Activated CD8-positive, alpha-beta T cell treated with anti-CD3 and anti-CD28 coated beads for 36 hours (primary cell): ENCODE data around the gene FBXL17. TPM values are rescaled to one million over a fixed set of nuclear protein-coding genes. Genes with fewer than 3 reads are reported as not detected.

Experiments
- ATAC-seq: fragments of 200-7000 bp; cut with Tn5 transposase; one replicate; pipeline ENCODE4 v1.10.0; 2021; ENCODE audit warnings: mild to moderate bottlenecking, moderate library complexity
- CTCF ChIA-PET: fragments of 350-600 bp; sonication (Branson Sonifier 250); formaldehyde crosslinking; loops from one replicate; lab custom pipeline; 2021; ENCODE audit warnings: antibody characterized with exemption; lab: Charles Lee
- POLR2A ChIA-PET: fragments of 350-600 bp; sonication (Branson Sonifier 250); formaldehyde crosslinking; loops from one replicate; lab custom pipeline; 2021; ENCODE audit warnings: antibody characterized with exemption; lab: Charles Lee
- DNase-seq: peaks from one replicate; pipeline ENCODE4 v3.0.0-alpha.2; 2020
- H3K27ac Mint-ChIP-seq: one replicate; pipeline ENCODE4 v1.8.0; 2021; ENCODE audit warnings: mild to moderate bottlenecking, mixed read lengths
- H3K27me3 Mint-ChIP-seq: one replicate; pipeline ENCODE4 v1.8.0; 2021; ENCODE audit warnings: mixed read lengths
- H3K36me3 Mint-ChIP-seq: one replicate; pipeline ENCODE4 v1.8.0; 2021; ENCODE audit warnings: low read depth, mixed read lengths
- H3K4me1 Mint-ChIP-seq: one replicate; pipeline ENCODE4 v1.8.0; 2021; ENCODE audit warnings: low read depth, mixed read lengths
- H3K4me3 Mint-ChIP-seq: one replicate; pipeline ENCODE4 v1.8.0; 2021; ENCODE audit warnings: mild to moderate bottlenecking, moderate library complexity, mixed read lengths
- H3K9me3 Mint-ChIP-seq: one replicate; pipeline ENCODE4 v1.8.0; 2021; ENCODE audit warnings: mixed read lengths
- intact Hi-C: fragments of 100-400 bp; cut with micrococcal nuclease; formaldehyde crosslinking; loops from one replicate; pipeline ENCODE4 v1.10.0; 2022
- total RNA-seq, 2 experiments: library from RNA; stranded (reverse); gene quantifications; one replicate each; pipeline ENCODE4 v1.2.3, GENCODE V29; 2021
- TF ChIP-seq, protein P1 (sequence below): fragments of 200-600 bp; IDR thresholded peaks from one replicate; pipeline ENCODE4 v1.8.0; 2022; ENCODE audit warnings: antibody characterized with exemption, mild to moderate bottlenecking

Gene FBXL17
- total RNA-seq, 2 experiments from 2014 or later = 3.0 to 5.3 TPM

DNA sequence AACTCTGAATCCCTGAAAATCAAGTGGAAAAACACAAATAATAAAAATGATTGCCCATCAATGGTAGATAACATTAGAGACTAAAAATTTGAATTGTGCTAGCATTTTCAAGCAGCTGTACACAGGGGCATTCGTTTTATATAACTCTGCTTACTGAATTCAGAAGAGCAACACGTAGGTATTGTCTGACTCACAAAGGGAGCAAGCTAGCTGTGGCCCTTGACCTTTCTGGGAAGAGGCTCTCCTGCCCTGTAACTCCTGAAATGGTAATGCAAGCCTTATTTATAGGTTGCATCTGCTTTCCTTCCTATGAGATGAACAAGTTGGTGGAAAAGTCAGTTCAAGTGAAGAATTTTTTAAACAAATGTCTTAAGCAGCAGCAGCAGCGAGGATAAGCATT is 492.5 kb downstream of the FBXL17 start:
- POLR2A ChIA-PET = interaction anchor here (0.7 kb wide), 1 partner anchor 167 kb away, joined by 3 read pairs; no protein-coding TSS in a partner anchor
- Mint-ChIP-seq H3K27ac (no peak overlapping the region), H3K4me1 (peaks cover 6% of the 10 kb centered on the region), H3K27me3 (no peaks in the 10 kb centered on the region), H3K36me3 (no peaks in the 10 kb centered on the region), H3K4me3 (no peak overlapping the region), H3K9me3 (no peaks in the 10 kb centered on the region)
- CTCF ChIA-PET = no interaction called here
- intact Hi-C loops = no loop called here
- DNase-seq = no peak
- TF ChIP-seq, protein P1, sequence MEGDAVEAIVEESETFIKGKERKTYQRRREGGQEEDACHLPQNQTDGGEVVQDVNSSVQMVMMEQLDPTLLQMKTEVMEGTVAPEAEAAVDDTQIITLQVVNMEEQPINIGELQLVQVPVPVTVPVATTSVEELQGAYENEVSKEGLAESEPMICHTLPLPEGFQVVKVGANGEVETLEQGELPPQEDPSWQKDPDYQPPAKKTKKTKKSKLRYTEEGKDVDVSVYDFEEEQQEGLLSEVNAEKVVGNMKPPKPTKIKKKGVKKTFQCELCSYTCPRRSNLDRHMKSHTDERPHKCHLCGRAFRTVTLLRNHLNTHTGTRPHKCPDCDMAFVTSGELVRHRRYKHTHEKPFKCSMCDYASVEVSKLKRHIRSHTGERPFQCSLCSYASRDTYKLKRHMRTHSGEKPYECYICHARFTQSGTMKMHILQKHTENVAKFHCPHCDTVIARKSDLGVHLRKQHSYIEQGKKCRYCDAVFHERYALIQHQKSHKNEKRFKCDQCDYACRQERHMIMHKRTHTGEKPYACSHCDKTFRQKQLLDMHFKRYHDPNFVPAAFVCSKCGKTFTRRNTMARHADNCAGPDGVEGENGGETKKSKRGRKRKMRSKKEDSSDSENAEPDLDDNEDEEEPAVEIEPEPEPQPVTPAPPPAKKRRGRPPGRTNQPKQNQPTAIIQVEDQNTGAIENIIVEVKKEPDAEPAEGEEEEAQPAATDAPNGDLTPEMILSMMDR = no peak
- no peak for ATAC-seq

DNA sequence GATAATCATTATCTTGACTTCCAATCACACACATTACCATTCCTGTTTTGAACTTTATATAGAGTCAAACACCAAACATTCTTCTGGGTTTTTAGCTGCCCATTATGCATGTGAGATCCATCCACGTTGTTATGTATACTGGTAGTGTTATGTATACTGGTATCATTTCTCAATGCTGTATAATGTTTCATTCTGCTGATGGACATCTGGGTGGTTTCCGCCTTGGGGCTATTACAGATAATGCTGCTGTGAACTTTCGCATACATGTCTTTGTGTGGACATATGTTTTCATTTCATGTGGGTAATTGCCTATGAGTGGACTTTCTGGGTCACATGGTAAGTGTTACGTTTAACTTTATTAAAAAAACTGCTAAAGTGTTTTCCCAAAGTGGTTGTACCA is 493.4 kb downstream of the FBXL17 start:
- no peak for DNase-seq
- intact Hi-C loops = no loop called here
- Mint-ChIP-seq H3K4me3 (no peak overlapping the region), H3K4me1 (peaks cover 6% of the 10 kb centered on the region), H3K27ac (no peak overlapping the region), H3K36me3 (no peaks in the 10 kb centered on the region), H3K27me3 (no peaks in the 10 kb centered on the region), H3K9me3 (no peaks in the 10 kb centered on the region)
- no peak for ATAC-seq
- TF ChIP-seq, protein P1 = no peak
- ChIA-PET POLR2A (interaction anchor here (0.7 kb wide), 1 partner anchor 168 kb away, joined by 3 read pairs; no protein-coding TSS in a partner anchor), CTCF (no interaction called here)

DNA sequence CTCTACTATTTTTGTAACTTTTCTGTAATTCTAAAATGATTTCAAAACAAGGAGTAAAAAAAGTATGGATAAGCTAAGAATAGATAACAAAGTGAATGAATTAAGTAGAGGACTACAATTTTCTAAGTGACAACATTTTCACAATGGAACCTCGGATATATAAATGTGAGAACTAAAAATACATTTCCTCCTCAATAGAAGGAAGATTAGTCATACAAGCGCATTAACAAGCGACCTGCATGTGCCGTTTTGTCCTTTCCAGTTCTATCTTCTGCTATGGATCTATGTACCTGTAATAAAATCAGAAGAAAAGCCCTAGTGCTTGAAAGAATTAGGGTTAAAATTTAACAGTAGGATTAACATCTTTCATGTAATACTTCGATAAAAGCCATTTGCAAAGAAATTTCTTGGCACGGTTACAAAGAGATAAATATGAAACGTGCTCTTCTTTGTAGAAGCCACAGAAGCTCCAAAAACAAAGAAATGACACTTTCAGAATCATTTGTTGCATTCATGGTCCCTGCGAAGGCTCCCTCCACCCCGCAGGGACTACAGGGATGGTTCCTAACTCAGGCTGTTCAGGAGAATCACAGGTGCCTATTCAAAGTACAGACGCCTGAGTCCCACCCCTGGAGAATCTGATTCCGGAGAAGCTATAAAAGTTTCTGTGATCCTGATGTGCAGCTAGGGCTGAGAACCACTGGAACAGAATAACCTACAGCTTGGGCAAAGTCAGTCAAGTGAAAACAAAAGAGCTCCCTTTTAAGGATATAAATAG is 494.5 kb downstream of the FBXL17 start:
- DNase-seq (no peak), ATAC-seq (no peak)
- Mint-ChIP-seq H3K27ac (no peak overlapping the region), H3K4me1 (peaks cover 6% of the 10 kb centered on the region), H3K27me3 (no peaks in the 10 kb centered on the region), H3K4me3 (no peak overlapping the region), H3K36me3 (no peaks in the 10 kb centered on the region), H3K9me3 (no peaks in the 10 kb centered on the region)
- ChIA-PET CTCF (no interaction called here), POLR2A (no interaction called here)
- intact Hi-C loops = no loop called here
- TF ChIP-seq, protein P1 = no peak

DNA sequence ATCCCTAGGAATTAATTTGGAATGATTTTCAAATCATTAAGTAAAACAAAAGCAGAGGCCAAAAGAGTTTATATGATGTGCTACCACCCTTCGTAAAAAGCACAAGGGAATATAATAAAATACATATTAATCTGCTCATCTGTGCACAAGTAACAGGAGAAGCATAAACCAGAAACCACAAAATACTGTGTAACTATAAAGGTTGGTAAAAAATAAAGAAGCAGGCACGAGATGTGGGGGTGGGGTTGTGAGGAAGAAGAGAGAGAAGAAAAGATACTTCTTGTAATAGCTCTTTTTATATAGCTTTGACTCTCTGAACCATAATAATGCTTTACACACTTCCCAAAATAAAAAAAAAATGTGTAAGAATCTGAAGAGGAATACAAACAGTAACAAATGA is 496.3 kb downstream of the FBXL17 start:
- CTCF ChIA-PET = no interaction called here
- Mint-ChIP-seq H3K27ac (no peak overlapping the region), H3K36me3 (no peaks in the 10 kb centered on the region), H3K9me3 (no peaks in the 10 kb centered on the region), H3K4me3 (no peak overlapping the region), H3K4me1 (peaks cover 6% of the 10 kb centered on the region), H3K27me3 (no peaks in the 10 kb centered on the region)
- POLR2A ChIA-PET = no interaction called here
- intact Hi-C loops = no loop called here
- ATAC-seq (no peak), DNase-seq (no peak)
- TF ChIP-seq, protein P1 = no peak

DNA sequence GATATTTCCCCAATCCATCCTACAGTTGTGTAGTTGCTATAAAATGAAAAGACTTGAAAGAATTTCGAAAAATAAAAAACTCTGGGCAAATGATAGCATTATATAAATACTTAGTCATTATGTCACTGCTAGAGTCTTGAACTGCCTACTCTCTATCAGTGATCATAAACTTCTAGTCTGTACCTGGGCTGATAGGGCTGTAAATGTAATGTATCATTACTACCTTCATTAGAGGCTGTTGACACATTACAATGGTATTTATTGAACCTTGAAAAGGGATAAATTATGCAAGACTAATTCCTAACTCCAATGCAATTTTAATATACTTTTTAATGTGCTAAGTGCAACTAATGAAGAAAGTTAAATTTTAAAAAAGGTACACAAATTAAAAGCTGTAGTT is 497.0 kb downstream of the FBXL17 start:
- Mint-ChIP-seq H3K9me3 (no peaks in the 10 kb centered on the region), H3K4me3 (no peak overlapping the region), H3K27me3 (no peaks in the 10 kb centered on the region), H3K36me3 (no peaks in the 10 kb centered on the region), H3K27ac (no peak overlapping the region), H3K4me1 (peaks cover 6% of the 10 kb centered on the region)
- no peak for DNase-seq
- ChIA-PET POLR2A (no interaction called here), CTCF (no interaction called here)
- intact Hi-C loops = no loop called here
- TF ChIP-seq, protein P1 = no peak
- no peak for ATAC-seq
